K562 (cell line): ENCODE data around the gene C2orf92. TPM values are rescaled to one million over a fixed set of nuclear protein-coding genes. Genes with fewer than 3 reads are reported as not detected.
A peak's percentile ranks its signal among the peaks of the same experiment; 100 is the strongest.

ENCODE experiments used
- MYNN ChIP-seq, 2 experiments: sonication (generic); formaldehyde crosslinking in 1 of 2; IDR thresholded peaks; 2 replicates each; pipeline versions ENCODE4 v1.5.0 to v1.6.1; 2016 to 2020; ENCODE audit warnings: antibody characterized with exemption in 1 of 2, missing genetic modification reagents in 1 of 2
- NCOA2 ChIP-seq, 2 experiments: fragments of 450-650 bp; IDR thresholded peaks; 2 replicates each; pipeline ENCODE4 v1.6.1; 2018; ENCODE audit warnings: mild to moderate bottlenecking in 2 of 2, moderate library complexity in 1 of 2; ENCODE audit not compliant: partially characterized antibody in 2 of 2
- POLR2A ChIP-seq: fragments of 450-650 bp; conservative IDR thresholded peaks from 2 replicates; pipeline ENCODE4 v1.6.1; 2016
- POLR2G ChIP-seq: fragments of 200-400 bp; formaldehyde crosslinking; IDR thresholded peaks from 2 replicates; pipeline ENCODE4 v1.6.1; 2017; ENCODE audit warnings: low read depth, mild to moderate bottlenecking, antibody characterized with exemption, low read length, moderate library complexity
- PTTG1 ChIP-seq: fragments of 450-650 bp; IDR thresholded peaks from 2 replicates; pipeline ENCODE4 v1.6.1; 2016; ENCODE audit warnings: low read depth, mild to moderate bottlenecking, missing genetic modification characterization, missing compliant biosample characterization
- RBFOX2 ChIP-seq: fragments of 200-400 bp; formaldehyde crosslinking; IDR thresholded peaks from 2 replicates; pipeline ENCODE4 v1.6.1; 2017; ENCODE audit warnings: low read depth, mild to moderate bottlenecking, low read length, moderate library complexity
- REST ChIP-seq, 2 experiments: fragments of 450-650 bp; formaldehyde crosslinking in 1 of 2; IDR thresholded peaks; 2 replicates each; pipeline versions ENCODE4 v1.4.0 to v1.6.1; 2014 to 2020; ENCODE audit warnings: mild to moderate bottlenecking in 2 of 2, borderline replicate concordance in 1 of 2, low read depth in 1 of 2
- TCF15 ChIP-seq: fragments of 250-450 bp; sonication (Bioruptor Pico); IDR thresholded peaks from 2 replicates; pipeline ENCODE4 v1.8.0; 2022; ENCODE audit warnings: moderate library complexity, mild to moderate bottlenecking, inconsistent platforms
- ZBTB7A ChIP-seq: IDR thresholded peaks from 2 replicates; pipeline ENCODE4 v1.6.1; 2011; ENCODE audit warnings: low read depth, mild to moderate bottlenecking, low read length, moderate library complexity, borderline replicate concordance; ENCODE audit not compliant: control insufficient read depth
- ZNF239 ChIP-seq: fragments of 250-450 bp; sonication (Bioruptor Pico); IDR thresholded peaks from 2 replicates; pipeline ENCODE4 v1.4.0; 2020; ENCODE audit warnings: mild to moderate bottlenecking
- ZNF584 ChIP-seq: fragments of 200-800 bp; sonication (Bioruptor generic); IDR thresholded peaks from 2 replicates; pipeline ENCODE4 v1.6.1; 2016; ENCODE audit warnings: low read depth, mild to moderate bottlenecking, missing genetic modification characterization, missing compliant biosample characterization
- ZNF696 ChIP-seq: fragments of 250-450 bp; sonication (Bioruptor Pico); conservative IDR thresholded peaks from 2 replicates; pipeline ENCODE4 v1.4.0; 2020; ENCODE audit warnings: mild to moderate bottlenecking, moderate library complexity
- polyA plus RNA-seq, 8 experiments: library from polyadenylated mRNA; depleted of rRNA in 4 of 8; stranded (reverse) in 5 of 8; unstranded in 3 of 8; fragments of >200 nt; fragmentation: Nextera tagmentation in 2 of 8; fragmentation: Illumina TruSeq in 1 of 8; extraction: Ambion mirVana in 2 of 8; extraction: Trizol in 1 of 8; gene quantifications; 2 replicates each; pipeline versions ENCODE4 v1.2.1 to v1.2.3, GENCODE V29; 2011 to 2014; ENCODE audit warnings: inconsistent platforms in 1 of 8, missing spikeins in 1 of 8
- total RNA-seq, 7 experiments: library from RNA; depleted of rRNA in 6 of 7; stranded (reverse); fragments of >200 nt in 6 of 7; fragmentation: Illumina TruSeq in 2 of 7; extraction: Trizol in 2 of 7; gene quantifications; 2 replicates each; pipeline versions ENCODE4 v1.2.1 to v1.2.3, GENCODE V29; 2011 to 2021; ENCODE audit warnings: low replicate concordance in 1 of 7

The C2orf92 gene
- total and polyA plus RNA-seq, 9 of the 15 experiments (the other 6 are each of a cell fraction or from before 2014, with no cell fraction given): 0.65 to 6.8 (median 3.6) TPM

GRCh38 chr2:97657986-97658690 is 11.4 kb upstream of the C2orf92 start (continued):
- no peak for TF ChIP-seq ZNF584
- peak; percentile 50; the same call in 1 of the 2 replicates for TF ChIP-seq POLR2G
- 0 out of 2 replicates have a peak, but pooled peaks have one; percentile 18 for TF ChIP-seq MYNN (IDR thresholded peaks at IDR 0.05)
- TF ChIP-seq MYNN (CRISPR knock-in tag; IDR thresholded peaks at IDR 0.05): no peak
- TF ChIP-seq REST (IDR thresholded peaks at IDR 0.05; ENCODE audit: borderline replicate concordance): no peak
- TF ChIP-seq REST (CRISPR knock-in tag; IDR thresholded peaks at IDR 0.05; ENCODE audit: low read depth): no peak
- peak; percentile 54 for TF ChIP-seq RBFOX2
- no peak for TF ChIP-seq ZNF239 (CRISPR knock-in tag)
- TF ChIP-seq PTTG1 (tag): no peak
- no peak for TF ChIP-seq ZBTB7A
- TF ChIP-seq ZNF696 (CRISPR knock-in tag): no peak
- TF ChIP-seq NCOA2 (IDR thresholded peaks at IDR 0.05; ENCODE audit: partially characterized antibody in 2 of 2): no peak
- TF ChIP-seq TCF15 (CRISPR knock-in tag): no peak
- peak; percentile 31; the same call in 1 of the 2 replicates for TF ChIP-seq POLR2A
